Left colon (tissue), 2 donors: ENCODE results near the gene SLC16A10. TPM values are rescaled to one million over a fixed set of nuclear protein-coding genes. Genes with fewer than 3 reads are reported as not detected.
"Not testable (repeated sequence)": the region's sequence is repeated elsewhere in the genome, so short reads cannot be mapped to it uniquely, and the experiment has no call there.

Experiments used
- ATAC-seq: fragments of 200-7000 bp; cut with Tn5 transposase; one replicate; pipeline ENCODE4 v1.9.1; 2020; ENCODE audit warnings: mild to moderate bottlenecking, moderate library complexity
- DNase-seq, 2 donors: peaks; one replicate each; pipeline ENCODE4 v3.0.0-alpha.2; 2020
- intact Hi-C, 2 donors: fragments of 100-400 bp; cut with DNase I in 1 of 2; cut with micrococcal nuclease in 1 of 2; formaldehyde crosslinking; loops; one replicate each; pipeline versions ENCODE4 v1.11.2 to v1.14.0; 2022; cut with DNase I, micrococcal nuclease
- total RNA-seq, 2 donors: library from RNA; stranded (reverse); fragmentation: NEBNext Ultra II Directional; extraction: Animal tissue kit (Norgen Biotek cat#: 25700); gene quantifications; one replicate each; pipeline ENCODE4 v1.2.1, GENCODE V29; 2021
- donor health status: DM: no; HTN: no; CAD: no.
- donor health status: DM: yes; HTN: yes; CAD: no.

Gene SLC16A10
- total RNA-seq, 2 donors from 2014 or later = 4.0 TPM

DNA sequence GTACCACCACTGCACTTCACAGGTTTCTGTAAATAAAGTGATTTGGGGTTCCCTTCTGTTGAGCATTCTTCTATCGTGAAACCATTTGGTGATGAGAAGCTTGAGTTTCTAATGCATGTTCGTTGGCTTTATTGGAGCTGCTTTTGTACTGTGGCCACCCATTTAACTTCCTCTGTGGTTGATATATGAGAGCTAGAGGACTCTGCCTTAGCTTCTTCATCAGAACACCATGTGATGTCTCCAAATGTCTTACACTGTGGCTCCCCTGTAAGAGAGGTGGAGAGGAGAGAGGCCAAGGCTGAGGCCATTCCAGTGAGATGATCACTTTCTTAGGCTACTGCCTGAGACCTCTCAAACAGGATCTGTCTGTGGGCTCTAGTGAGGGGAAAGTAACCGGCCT lies 114.5 kb downstream of the SLC16A10 start:
- DNase-seq = no peak
- intact Hi-C loops = no loop called here
- ATAC-seq = no peak

DNA sequence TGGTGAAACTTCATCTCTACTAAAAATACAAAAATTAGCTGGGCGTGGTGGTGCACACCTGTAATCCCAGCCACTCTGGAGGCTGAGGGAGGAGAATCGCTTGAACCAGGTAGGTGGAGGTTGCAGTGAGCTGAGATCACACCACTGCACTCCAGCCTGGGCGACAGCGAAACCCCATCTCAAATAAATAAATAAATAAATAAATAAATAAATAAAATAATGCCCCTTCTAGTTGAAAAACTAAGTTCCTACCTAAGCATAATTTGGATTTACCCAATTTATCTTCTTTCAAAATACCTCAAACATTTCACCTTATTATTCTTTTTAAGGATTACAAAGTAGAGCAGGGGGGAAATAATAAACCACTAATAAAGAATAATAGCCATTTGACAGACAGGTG lies 116.2 kb downstream of the SLC16A10 start:
- intact Hi-C loops, ATAC-seq, DNase-seq: not testable (repeated sequence)

DNA sequence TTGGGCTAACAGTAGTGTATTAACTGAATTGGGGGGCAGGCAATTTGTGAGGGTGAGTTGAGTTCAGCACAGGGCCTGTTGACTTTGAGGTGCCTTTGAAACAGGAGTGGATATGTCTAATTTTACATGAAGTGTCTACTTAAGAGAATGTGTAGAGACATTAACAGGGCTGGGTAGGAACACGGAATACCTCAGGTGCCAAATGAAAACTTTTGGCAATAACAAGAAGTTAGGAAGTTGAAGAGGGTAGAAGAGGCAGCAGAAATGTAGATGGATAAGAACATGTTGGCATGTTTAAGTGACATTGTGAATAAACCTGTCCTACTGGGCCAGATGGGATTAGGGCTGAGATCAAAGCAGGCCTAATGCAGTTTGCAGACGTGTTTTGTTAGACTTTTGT lies 117.0 kb downstream of the SLC16A10 start:
- intact Hi-C loops = no loop called here
- DNase-seq (no peak), ATAC-seq (no peak)

DNA sequence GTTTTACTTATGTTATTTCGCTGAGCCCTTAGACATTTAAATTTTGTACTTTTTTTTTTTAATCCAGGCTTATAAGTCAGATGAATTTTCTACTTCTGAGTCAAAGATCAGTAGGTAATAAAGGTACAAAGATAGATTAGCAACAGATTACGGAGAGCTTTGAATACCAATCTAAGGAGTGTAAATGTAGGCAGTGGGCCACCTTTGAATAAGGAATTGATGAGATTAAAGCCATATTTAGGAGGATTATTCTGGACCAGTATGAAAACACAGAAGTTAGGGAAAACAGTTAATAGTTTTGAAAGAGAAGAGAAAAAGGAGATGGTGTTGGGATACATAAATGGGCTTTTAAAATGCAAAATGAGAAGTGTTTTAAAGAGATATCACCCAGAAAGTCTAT lies 117.6 kb downstream of the SLC16A10 start:
- ATAC-seq (no peak), DNase-seq (no peak)
- intact Hi-C loops = no loop called here

DNA sequence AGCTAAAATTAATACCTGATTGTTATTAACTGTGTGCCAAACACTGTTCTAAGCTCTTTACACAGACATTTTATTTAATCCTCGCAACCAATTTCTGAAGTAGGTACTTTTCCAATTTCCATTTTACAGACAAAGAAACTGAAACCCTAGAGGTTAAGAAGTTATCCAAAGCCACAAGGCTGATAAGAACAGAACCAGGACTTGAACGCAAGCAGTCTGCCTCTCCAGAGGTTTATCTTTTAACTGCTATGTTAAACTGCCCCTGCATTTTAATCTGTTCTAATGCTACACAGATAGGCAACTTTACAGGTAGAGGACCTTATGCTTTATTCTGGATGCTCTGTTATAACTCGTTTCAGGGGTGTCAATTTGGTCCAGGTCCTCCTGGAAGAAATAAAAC lies 118.2 kb downstream of the SLC16A10 start:
- ATAC-seq = no peak

DNA sequence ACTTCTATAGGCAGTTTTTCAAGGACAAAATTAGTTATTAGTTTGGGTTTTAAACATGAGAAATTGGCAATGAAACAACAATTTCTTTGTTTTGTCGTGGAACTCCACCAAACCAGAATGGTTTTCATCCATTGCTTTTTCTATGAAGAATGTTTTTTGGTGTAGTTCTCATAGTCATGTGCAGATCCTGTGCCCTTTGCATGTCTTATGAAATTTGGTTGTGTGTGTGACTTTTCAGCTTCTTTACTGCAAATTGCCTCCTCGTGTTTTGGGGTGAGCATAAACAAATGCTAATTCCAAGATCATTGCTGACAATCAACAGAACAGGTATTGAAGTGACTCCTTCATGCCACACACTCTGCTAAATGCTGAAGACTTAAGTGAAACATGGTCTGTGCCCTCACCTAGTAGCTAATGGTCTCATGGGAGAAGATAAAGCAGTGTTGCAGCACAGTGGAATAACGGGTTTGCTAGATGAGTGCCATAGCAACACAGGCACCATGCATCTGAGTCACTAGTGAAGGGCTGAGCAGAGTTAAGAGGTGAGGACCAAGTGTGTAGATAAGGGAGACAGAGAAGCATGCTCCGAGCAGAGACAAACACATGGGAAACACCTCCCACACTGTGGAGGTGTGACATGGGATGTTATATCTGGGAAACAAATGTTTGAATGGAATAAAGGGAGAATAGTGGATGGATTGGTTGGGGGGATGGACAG lies 120.0 kb downstream of the SLC16A10 start:
- intact Hi-C loops = no loop called here
- ATAC-seq (no peak), DNase-seq (no peak)

More for the DNA sequence above, 118.2 kb downstream of the SLC16A10 start:
- no peak for DNase-seq
- intact Hi-C loops = no loop called here

DNA sequence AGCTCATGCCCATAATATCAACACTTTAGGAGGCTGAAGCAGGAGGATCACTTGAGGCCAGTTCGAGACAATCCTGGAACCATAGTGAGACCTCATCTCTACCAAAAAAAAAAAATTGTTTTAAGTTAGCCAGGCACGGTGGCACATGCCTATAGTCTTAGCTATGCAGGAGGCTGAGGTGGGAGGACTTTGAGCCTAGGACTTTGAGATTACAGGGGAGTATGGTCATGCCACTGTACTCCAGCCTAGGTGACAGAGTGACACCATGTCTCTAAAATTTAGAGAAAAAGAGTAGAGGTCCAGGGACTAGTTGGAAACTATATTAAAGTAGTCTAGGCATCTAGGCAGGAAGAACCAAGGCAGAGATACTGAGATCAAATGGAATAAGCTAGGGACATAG lies 121.6 kb downstream of the SLC16A10 start:
- DNase-seq = no peak
- intact Hi-C loops = no loop called here
- ATAC-seq = peak; percentile 37

DNA sequence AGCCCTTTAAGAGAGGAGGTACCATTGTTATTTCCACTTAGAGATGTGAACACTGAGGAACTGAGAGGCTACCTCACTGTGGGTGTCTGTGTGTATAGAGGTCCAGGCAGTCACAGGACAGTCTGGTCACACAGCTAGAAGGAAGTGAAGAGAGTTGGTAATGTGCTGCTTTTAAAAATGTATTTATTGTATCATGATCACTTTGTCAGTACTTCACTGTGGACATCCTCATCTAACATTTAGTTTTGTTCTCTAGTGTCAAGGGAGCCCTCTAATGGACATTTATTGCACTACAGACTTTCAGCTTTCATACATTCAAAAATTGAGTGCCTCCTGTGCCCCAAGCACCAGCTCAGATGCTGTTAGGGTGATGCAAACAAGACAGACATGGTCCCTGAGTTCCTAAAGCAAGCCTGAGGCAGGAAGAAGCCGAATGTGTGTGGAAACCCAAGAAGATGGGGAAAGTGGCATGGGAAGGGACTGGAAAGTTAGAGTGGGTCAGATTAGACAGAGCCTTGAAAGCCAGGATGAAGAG lies 123.0 kb downstream of the SLC16A10 start:
- ATAC-seq = peak; percentile 67
- DNase-seq = no peak
- intact Hi-C loops = loop anchor here in 1 of 2 donors (5.0 kb wide), 1 partner anchor 198 kb away; no protein-coding TSS in a partner anchor

DNA sequence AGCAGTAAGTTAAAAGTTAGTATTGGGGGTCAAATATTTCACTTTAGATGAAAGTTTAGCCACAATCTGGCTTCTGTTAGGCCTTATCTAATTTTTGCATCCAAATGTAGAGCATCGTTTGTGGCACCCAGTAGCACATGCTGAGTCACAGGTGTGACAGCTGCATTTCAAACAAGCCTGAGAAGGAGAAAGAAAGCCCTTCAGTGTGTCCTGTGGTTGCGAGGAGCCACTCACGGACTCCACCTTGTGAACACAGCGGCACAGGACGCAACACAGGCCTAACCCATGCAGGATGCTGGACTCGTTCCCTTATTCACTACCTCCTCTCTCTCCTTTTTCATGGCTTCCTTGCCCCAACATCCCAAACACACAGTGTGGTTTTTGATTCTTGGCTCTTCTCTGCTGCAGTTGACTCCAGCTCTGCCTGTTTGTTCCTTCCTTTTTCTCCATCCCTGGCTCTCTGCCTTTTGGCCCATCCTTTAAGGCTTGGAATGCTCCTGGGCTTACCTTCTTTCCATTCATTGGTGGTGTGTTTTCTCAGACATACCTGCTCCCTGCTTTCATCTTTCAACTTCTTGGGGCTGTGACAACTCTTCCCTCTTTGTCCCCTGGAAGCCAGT lies 124.2 kb downstream of the SLC16A10 start:
- ATAC-seq (no peak), DNase-seq (no peak)
- intact Hi-C loops = loop anchor here in 1 of 2 donors (5.0 kb wide), 1 partner anchor 199 kb away; no protein-coding TSS in a partner anchor

DNA sequence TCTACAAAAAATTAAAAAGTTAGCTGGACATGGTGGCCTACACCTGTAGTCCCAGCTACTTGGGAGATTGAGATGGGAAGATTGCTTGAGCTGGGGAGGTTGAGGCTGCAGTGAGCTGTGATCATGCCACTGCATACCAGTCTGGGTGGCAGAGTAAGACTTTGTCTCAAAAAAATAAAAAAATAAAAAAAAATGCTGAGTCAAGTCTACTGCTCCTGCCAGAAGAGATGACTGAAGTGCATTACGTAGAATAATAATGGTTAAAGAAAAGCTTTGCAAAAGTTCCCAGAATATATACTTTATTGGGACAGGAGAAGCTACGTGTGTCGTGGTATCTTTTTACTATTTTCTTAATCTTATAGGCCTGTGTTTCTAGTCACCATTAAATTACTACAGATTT lies 125.3 kb downstream of the SLC16A10 start:
- DNase-seq (no peak), ATAC-seq (no peak)
- intact Hi-C loops = loop anchor here in 1 of 2 donors (5.0 kb wide), 1 partner anchor 200 kb away; no protein-coding TSS in a partner anchor

DNA sequence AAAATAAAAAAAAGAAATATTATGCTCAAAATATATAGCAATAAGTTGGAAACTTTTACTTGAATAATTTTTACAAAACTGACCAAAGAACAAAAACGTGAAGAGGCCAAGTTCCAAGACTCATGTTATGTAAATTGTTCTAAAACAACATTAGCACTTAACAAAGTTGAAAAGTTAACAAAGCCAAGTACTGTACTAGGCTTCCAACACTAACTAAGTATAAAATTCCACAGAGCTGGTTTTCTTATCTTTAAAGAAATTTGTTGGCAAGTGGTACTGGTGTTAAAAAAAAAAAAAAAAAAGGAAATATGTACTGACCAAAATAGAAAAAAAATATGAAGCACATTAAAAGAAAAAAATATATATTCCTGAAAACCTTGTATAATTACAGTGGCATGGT lies 127.8 kb downstream of the SLC16A10 start:
- DNase-seq (no peak), ATAC-seq (no peak)
- intact Hi-C loops = no loop called here

DNA sequence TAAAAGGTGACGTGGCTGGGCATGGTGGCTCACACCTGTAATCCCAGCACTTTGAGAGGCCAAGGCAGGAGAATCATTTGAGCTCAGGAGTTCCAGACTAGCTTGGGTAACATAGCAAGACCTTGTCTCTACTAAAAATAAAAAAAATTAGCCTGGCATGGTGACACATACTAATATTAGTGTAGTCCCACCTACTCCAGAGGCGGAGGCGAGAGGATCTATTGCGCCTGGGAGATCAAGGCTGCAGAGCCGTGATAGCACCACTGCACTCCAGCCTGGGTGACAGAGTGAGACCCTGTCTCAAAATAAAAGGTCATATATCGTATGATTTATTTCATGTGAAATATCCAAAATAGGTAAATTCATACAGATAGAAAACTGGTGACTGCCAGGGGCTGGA lies 132.5 kb downstream of the SLC16A10 start:
- DNase-seq (no peak), ATAC-seq (no peak)
- intact Hi-C loops = no loop called here

DNA sequence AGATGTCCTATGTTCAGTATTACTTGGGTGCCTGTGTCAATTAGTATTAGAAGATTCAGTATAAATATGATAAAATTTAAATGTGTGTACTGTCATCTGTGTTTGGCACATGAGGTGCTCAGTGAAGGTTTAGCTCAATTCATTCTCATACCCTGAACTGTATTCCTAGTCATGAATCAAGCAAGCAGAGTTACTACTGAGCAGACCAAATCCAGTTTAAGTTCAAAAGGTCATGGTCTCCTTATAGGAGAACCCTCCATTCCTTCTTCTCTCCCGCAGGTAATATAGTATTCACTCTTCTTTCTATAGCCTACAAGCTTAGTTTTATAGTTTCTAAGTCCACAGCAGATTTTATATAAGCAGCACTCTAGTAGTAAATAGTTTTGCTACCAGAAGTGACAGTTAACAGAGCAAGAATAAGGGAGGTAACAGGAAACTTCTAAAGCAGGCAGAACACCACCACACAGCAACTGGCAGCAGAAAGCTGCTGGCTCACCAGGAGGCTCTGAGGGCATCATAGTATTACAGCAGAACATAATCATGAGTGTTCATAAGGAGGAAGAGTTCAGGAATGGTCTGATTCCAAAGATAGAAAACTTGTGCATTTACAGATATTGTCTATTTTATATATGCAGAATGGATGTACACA lies 133.2 kb downstream of the SLC16A10 start:
- ATAC-seq = peak; percentile 58
- intact Hi-C loops = no loop called here
- DNase-seq = no peak

DNA sequence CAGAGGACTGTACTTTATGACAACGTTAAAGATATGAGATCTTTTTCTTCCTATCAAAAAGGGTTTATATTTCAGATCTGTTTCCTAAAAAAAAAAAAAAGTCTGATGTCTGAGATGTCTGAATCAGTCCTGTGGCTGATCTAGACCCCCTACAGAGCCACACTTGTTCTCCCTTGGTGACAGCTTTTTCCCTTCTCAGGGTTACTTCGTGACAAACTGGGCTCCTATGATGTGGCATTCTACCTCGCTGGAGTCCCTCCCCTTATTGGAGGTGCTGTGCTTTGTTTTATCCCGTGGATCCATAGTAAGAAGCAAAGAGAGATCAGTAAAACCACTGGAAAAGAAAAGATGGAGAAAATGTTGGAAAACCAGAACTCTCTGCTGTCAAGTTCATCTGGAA lies 134.5 kb downstream of the SLC16A10 start:
- no peak for DNase-seq
- ATAC-seq = no peak
- intact Hi-C loops = no loop called here

DNA sequence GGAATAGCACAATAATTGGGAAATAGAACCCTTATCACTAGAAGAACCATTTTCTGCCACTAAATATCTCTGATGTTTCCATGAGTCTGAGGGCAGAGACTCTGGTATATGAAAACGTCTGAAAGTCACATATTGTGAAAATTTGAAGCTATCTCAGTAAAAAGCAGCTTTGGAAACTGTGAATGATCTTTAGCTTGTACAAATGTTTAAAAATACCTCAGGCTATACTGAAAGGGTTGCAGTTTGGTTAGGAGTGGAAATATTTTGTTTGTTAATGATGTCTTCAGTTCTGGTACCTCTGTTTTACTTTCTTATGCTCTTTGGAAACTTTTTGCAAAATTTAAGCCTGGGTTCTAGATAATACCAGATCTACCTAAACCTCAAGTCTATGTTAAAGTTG lies 135.0 kb downstream of the SLC16A10 start:
- no peak for ATAC-seq
- DNase-seq = no peak
- intact Hi-C loops = no loop called here

DNA sequence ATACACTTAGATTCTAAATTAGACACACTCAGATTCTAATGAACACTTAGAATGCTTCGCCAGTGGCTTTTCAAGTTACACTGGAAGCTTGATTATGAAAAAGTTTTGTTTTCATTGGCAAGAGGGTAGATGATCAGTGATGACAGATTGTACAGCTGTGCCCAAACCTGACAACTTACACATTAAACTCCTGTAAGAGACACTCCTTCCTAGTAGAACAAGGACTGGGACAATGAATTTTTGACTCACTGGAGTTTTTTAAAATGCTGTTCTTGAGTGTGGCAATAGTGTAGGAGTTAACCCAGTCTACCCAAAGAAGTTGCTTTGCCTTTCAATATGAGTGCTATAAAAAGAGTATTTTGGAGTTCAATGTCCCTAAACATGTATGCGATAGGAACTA lies 140.8 kb downstream of the SLC16A10 start:
- DNase-seq = no peak
- intact Hi-C loops = no loop called here
- no peak for ATAC-seq

DNA sequence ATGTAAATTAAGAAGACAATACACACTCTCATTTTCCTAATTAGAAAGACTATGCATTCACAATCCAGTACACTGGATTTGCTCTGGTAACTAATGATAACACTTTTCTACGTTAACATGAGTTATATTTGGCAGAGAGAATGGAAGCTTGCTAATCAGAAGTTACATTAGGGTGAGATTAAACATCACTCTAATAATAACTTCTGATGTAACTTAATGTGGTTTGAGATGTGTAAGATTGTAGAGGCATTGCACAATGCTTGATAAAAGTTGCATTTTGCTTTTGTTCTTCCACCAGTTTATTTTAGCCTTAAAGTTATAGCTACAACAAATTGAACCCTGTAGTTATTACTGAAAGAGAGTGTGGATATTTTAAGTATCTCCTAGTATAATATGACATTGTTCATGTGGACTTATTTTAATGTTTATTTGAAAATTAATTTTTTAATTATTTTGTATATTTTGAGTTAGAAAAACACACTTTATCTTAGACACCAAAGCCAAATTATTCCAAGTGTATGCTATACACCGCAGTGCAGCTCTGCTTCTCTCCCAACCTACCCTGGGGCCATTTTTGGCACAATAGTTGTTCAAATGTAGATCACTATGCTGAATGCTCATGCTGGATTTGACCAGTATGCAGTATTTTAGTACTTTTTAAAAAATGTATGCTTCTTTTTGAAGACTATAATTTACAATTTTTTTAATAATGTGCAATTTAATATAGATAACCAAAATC lies 143.2 kb downstream of the SLC16A10 start:
- DNase-seq (no peak), ATAC-seq (no peak)
- intact Hi-C loops = no loop called here

DNA sequence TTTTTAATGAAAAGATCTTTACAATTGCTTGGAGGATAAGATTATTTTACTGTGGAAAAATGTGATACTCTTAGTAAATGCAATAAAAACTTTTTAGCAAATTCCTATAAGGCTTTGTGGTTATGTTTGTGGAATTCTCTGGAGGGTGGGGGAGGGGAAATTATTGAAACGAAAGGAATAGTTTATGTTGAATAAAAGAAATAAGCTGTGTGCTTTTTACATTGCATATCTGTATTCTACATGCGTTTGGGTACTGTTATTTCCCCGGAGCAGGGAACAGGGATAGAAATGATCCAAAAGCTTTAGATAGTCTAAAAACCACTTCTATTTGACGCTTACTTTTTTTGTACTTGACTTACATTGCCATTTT lies 143.8 kb downstream of the SLC16A10 start:
- no peak for ATAC-seq
- intact Hi-C loops = no loop called here
- DNase-seq = no peak

DNA sequence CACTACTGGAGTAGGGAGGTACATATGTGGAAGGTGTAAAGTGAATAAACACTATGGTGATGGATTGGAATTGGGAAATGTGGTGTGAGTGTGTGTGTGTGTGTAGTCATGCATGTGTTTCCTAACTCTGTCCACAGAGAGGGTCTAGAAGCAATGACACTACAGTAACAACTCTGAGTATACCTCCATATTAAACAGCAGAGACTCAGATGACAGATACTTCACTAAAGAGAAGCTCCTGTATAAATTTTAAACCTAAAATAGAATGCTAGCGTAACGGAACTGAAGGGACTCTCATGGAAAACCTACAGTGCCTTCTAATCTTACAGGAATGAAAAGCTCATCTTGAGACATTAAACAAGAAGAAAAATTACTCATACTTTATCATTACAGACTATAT lies 150.5 kb downstream of the SLC16A10 start:
- ATAC-seq (no peak), DNase-seq (no peak)
- intact Hi-C loops = no loop called here
